ENCODE data around the gene MLEC. TPM values are rescaled to one million over a fixed set of nuclear protein-coding genes. Genes with fewer than 3 reads are reported as not detected.
A peak's percentile ranks its signal among the peaks of the same experiment; 100 is the strongest.

The MLEC gene
- total and polyA plus RNA-seq, 2 of the 13 experiments (the other 11 are each of a cell fraction or from before 2014, with no cell fraction given), result 49.8 to 156 TPM

DNA sequence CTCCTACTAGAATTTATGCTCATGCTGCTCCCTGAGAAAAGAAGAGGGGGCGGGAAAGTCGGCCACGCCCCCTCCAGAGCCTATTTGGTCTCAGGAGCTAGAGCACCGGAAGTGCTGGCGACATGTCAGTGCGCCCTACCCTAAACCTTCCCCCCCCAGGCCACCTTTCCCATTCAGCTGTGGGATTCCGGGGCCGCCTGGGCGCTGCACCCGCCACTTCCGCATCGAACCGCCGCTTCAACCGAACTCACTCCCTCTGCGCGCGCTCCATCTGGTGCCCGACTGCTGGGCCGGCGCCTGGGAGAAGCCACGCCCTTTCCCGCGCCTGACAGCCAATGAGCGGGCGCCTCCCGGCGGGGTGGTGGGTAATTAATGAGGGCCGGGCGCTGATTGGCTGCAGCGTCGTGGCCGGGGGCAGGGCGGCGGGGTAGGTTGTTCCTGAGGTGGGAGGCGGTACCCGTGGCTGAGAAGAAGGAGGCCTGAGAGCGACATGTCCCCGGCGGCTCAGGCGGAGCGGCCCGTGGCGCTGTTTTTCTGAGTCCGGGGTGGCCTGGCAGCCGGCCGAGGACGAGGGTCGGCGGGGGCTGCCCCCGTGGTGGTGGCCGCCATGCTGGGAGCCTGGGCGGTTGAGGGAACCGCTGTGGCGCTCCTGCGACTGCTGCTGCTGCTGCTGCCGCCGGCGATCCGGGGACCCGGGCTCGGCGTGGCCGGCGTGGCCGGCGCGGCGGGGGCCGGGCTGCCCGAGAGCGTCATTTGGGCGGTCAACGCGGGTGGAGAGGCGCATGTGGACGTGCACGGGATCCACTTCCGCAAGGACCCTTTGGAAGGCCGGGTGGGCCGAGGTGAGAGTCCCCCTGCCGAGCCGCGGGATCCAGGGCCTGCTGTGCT is at the start of gene MLEC (continued):
- peak; percentile 44 for TF ChIP-seq ARNTL (CRISPR knock-in tag; IDR thresholded peaks at IDR 0.05)
- no peak for TF ChIP-seq LBX2 (CRISPR knock-in tag; IDR thresholded peaks at IDR 0.05; ENCODE audit: borderline replicate concordance)
- TF ChIP-seq CBX2 (IDR thresholded peaks at IDR 0.05; ENCODE audit: low read depth, low read length), result no peak
- no peak for TF ChIP-seq CBX2 (CRISPR knock-in tag; IDR thresholded peaks at IDR 0.05; ENCODE audit: low read depth)
- peak; percentile 50; the same call in 1 of the 2 replicates for TF ChIP-seq ZSCAN12 (CRISPR knock-in tag; IDR thresholded peaks at IDR 0.05)
- TF ChIP-seq ZNF616 (CRISPR knock-in tag; IDR thresholded peaks at IDR 0.05; ENCODE audit: low read depth), result no peak
- peak; percentile 85; the same call in 1 of the 2 replicates for TF ChIP-seq MED13 (CRISPR knock-in tag; IDR thresholded peaks at IDR 0.05)
- TF ChIP-seq ZNF740 (CRISPR knock-in tag; IDR thresholded peaks at IDR 0.05), result peak; percentile 66; the same call in 1 of the 2 replicates
- 0 out of 2 replicates have a peak, but pooled peaks have one; percentile 67 for TF ChIP-seq ZNF557 (CRISPR knock-in tag; IDR thresholded peaks at IDR 0.05)
- TF ChIP-seq ZBTB39 (CRISPR knock-in tag; IDR thresholded peaks at IDR 0.05), result no peak
- peak; percentile 19; the same call in 1 of the 2 replicates for TF ChIP-seq ZNF33B (CRISPR knock-in tag; IDR thresholded peaks at IDR 0.05)
- TF ChIP-seq ZNF350 (CRISPR knock-in tag; IDR thresholded peaks at IDR 0.05; ENCODE audit: borderline replicate concordance, low read depth), result peak; percentile 91
- TF ChIP-seq CTCF (CRISPR knock-in tag; IDR thresholded peaks at IDR 0.05), result peak; percentile 59
- no peak for TF ChIP-seq IRF1 (CRISPR knock-in tag; IDR thresholded peaks at IDR 0.05; ENCODE audit: low read depth)
- TF ChIP-seq ZNF225 (CRISPR knock-in tag; IDR thresholded peaks at IDR 0.05), result no peak; the same call in 1 of the 2 replicates
- peak; percentile 91 for TF ChIP-seq DMAP1 (CRISPR knock-in tag; IDR thresholded peaks at IDR 0.05)
- no peak for TF ChIP-seq ZNF512 (CRISPR knock-in tag; IDR thresholded peaks at IDR 0.05)
- TF ChIP-seq, protein P1, sequence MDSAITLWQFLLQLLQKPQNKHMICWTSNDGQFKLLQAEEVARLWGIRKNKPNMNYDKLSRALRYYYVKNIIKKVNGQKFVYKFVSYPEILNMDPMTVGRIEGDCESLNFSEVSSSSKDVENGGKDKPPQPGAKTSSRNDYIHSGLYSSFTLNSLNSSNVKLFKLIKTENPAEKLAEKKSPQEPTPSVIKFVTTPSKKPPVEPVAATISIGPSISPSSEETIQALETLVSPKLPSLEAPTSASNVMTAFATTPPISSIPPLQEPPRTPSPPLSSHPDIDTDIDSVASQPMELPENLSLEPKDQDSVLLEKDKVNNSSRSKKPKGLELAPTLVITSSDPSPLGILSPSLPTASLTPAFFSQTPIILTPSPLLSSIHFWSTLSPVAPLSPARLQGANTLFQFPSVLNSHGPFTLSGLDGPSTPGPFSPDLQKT (CRISPR knock-in tag; IDR thresholded peaks at IDR 0.05; ENCODE audit: borderline replicate concordance), result peak; percentile 61; the same call in 1 of the 2 replicates
- no peak; the same call in 1 of the 2 replicates for TF ChIP-seq ZNF143 (CRISPR knock-in tag; IDR thresholded peaks at IDR 0.05)
- TF ChIP-seq ZNF430 (CRISPR knock-in tag; IDR thresholded peaks at IDR 0.05), result peak; percentile 44; the same call in 1 of the 2 replicates
- no peak for TF ChIP-seq FOXA3 (CRISPR knock-in tag; IDR thresholded peaks at IDR 0.05)
